Vagina (tissue), 2 donors: ENCODE measurements around the gene TTYH1.
"Not testable (repeated sequence)": the region's sequence is repeated elsewhere in the genome, so short reads cannot be mapped to it uniquely, and the experiment has no call there.

Experiments used
- CTCF ChIP-seq, 3 experiments: fragments of 450-650 bp in 2 of 3; fragments of 200-600 bp in 1 of 3; sonication (generic) in 1 of 3; IDR thresholded peaks; one replicate each; pipeline ENCODE4 v1.5.1; 2017 to 2019; ENCODE audit warnings: antibody characterized with exemption in 3 of 3, mild to moderate bottlenecking in 2 of 3, moderate library complexity in 2 of 3
- POLR2A ChIP-seq, 2 donors: fragments of 450-650 bp; IDR thresholded peaks; one replicate each; pipeline ENCODE4 v1.6.1; 2017; ENCODE audit warnings: antibody characterized with exemption in 2 of 2, mild to moderate bottlenecking in 2 of 2, moderate library complexity in 2 of 2

GRCh38 chr19:54365798-54366197 lies 49.5 kb upstream of the TTYH1 start:
- TF ChIP-seq POLR2A, CTCF (IDR thresholded peaks at IDR 0.05): not testable (repeated sequence)
